GM18873 (cell line): ENCODE results near the gene PDAP1.
"Not testable (repeated sequence)": the region's sequence is repeated elsewhere in the genome, so short reads cannot be mapped to it uniquely, and the experiment has no call there.

Source experiments
- ATAC-seq: cut with Tn5 transposase; IDR thresholded peaks from one replicate; pipeline ENCODE4 v1.9.1; 2021; ENCODE audit warnings: mild to moderate bottlenecking, moderate library complexity, moderate number of reproducible peaks; ENCODE audit not compliant: unreplicated experiment, low FRiP score

The PDAP1 gene

DNA sequence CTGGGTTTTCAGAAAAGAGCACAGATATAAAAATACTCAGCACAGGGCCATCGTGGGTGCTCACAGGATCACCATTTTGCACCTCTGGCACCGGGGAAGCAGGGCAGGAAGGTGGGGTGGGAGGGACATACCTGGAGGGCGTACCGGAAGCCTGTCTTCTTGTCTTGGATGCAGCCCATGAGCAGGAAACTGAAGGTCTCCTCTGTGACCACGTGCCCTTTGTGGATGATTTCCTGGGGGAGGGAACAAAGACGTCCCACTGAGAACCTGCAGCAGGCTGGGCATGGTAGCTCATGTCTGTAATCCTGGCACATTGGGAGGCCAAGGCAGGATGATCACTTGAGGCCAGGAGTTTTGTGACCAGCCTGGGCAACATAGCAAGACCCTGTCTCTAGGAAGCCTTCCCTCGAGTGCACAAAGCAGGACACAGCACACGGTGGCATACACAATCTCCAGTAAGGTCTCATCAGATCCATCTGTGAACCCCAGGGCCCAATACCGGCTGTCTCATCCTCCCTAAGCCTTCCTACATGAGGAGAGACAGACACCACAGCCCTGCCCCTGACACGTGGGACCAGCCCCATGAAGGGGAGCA lies 20.7 kb upstream of the PDAP1 start:
- ATAC-seq = no peak

DNA sequence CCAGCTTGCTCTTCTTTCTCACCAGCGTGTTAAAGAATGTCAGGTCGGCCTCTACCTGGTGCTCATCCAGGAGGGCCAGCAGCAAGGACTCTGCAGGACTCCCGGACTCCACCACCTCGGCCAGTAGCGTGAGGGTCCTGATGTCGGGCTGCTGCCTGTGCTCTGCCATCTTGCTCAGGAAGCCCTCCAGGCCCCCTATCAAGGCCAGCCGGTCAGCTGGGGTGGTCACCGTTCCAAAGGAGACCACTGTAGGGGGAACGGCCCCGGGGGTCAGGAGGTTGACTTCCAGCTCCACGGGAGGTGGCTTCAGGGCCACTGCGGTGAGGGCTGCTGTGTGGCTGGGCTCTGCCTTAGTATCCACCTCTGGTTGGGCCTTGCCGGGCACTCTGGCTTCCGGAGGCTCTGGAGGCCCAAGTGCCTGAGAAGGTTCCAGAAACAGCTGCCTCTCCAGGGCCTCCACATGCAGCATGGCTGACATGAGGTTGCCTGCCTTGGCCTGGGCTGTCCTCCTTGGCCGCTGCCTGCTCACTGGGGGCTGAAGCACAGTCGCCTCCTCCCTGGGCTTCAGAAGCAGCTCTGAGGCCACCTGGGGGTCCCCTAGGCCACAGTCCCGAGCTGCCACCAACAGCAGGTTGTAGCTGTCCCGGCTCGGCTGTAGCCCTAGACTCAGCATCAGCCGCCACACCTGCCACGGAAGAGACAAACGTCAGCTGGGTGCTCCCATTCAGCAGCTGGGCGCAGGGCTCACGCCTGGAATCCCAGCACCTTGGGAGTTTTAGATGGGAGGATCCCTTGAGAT lies 16.7 kb upstream of the PDAP1 start:
- ATAC-seq = no peak

- ATAC-seq = no peak
These were observed 14.2 kb upstream of the PDAP1 start for GRCh38 chr7:99422625-99423024.

GRCh38 chr7:99422186-99422585 lies 13.8 kb upstream of the PDAP1 start:
- no peak for ATAC-seq

GRCh38 chr7:99420986-99421385 lies 12.6 kb upstream of the PDAP1 start:
- no peak for ATAC-seq

DNA sequence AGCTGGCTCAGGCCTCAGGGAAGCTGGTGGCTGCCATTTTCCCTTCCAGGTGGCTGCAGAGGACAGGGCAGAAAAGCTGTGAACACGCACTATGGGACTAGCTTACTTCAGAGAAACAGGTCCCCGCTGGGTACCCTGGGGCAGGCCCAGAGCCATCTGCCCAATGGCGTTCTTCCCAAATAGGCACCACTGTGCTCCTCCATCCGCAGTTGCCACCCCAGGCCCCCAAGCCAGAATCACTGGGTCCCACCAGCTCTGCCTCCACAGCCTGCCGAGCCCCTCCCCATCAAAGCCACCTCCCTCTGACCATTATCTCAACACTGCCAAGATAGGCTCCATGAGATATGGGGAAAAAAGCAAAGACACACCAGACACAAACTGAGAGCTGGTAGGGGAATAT lies 11.8 kb upstream of the PDAP1 start:
- no peak for ATAC-seq

DNA sequence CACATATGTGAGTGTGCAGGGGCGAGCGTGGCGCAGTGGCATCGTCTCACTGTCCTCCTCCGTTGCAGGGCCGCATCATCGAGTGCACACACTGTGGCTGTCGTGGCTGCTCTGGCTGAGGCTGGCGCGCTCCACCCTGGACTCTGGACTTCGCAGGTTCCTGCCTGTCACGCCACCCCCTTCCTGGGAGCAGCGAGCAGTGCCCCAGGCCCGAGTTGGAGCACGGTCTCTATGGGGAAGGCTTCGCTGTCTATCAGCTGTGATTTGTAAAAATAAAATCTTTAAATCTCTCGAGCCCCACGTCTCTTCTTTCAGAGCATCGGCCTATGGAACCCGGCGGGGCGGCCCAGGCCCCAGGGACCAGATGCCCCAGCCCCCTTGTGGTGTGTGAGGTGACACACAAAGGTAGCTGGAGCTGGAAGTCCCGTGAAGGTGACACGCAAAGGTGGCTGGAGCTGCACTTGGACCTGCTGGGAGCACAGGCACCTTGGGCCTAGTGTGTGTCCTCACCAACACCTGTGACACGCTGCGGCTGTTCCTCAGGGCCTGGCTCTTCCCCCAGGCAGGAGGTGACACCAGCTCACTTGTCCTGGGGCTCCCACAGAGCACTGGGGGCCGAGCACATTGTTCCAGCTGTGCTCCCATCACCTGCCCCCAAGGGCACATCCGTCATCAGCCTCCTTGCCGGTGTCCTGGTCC lies 11.1 kb upstream of the PDAP1 start:
- ATAC-seq = no peak

DNA sequence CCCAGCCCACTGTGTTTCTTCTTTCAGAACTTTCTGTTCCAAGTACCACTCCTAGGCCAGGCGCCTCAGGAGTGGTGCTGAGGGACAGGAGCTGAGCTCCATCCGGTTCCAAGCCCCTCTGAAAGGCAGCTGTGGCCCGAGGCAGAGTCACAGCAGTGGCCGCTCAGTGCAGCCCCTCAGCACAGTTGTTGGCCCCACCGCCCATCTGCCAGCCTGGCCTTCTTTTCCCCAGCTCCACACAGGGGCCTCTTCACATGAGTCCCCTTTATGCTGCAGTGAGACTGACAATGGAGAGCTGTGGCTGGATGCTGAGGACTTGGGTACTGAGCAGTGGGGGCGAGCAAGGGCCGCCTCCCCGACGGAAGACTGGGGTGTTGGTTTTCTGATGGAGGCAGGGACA lies 9.9 kb upstream of the PDAP1 start:
- no peak for ATAC-seq

- ATAC-seq = not testable (repeated sequence)
These were observed 7.2 kb upstream of the PDAP1 start for GRCh38 chr7:99415513-99416127.

- ATAC-seq = no peak
These were observed 2.2 kb upstream of the PDAP1 start for GRCh38 chr7:99410635-99411034.

GRCh38 chr7:99409806-99410205 lies 1.4 kb upstream of the PDAP1 start:
- ATAC-seq = no peak

DNA sequence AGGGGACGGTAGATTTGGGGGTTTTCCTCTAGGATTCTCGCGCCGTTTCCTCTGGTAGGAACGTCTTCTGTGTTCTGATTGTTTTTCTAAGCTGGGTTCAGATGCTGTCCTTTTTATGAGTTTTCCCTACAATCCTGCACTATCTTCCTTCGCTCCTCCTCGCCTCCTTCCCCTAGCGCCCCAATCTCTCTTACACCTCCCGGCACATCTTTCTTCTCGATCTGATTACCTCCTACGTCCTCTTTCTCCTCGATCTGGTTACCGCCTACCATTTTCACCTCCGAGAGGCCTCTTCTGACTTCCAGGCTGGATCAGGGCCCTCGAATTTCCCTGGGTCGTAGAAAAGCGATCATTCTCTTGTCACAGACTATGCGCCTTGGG lies 785 bp upstream of the PDAP1 start:
- peak; percentile 3 for ATAC-seq

DNA sequence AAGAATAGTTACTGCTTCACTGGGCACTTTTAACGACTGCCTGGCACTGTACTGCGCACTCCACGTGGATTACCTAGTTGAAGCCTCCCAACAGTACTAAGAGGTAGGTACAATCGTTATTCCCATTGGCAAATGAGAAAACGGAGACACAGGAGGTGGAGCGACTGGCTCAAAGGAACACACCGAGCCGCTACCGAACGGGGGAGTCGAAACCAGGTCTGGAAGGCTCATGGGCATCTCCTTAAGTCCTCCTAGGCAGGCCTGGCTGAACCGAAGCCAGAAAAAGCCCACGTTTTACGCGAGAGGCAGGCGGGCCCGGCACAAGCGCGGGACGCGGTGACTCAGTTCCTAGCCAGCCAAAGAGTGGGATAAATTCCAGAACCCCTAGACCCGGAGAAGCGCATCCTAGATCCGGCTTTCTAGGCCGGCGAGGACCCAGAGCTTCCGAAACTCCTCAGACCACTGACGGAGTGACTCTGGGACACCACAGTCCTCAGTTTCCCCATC lies 472 bp downstream of the PDAP1 start:
- ATAC-seq = no peak

GRCh38 chr7:99406557-99406956 lies 1.8 kb downstream of the PDAP1 start:
- ATAC-seq = no peak

- no peak for ATAC-seq
These were observed 3.4 kb downstream of the PDAP1 start for GRCh38 chr7:99404977-99405320.

GRCh38 chr7:99404235-99404976 lies 4.0 kb downstream of the PDAP1 start:
- ATAC-seq = no peak

- ATAC-seq = no peak
These were observed 4.6 kb downstream of the PDAP1 start for GRCh38 chr7:99403764-99404163.

GRCh38 chr7:99402854-99403253 lies 5.5 kb downstream of the PDAP1 start:
- ATAC-seq = no peak

- ATAC-seq = no peak
These were observed 8.8 kb downstream of the PDAP1 start for GRCh38 chr7:99399597-99399996.

- ATAC-seq = no peak
These were observed 9.4 kb downstream of the PDAP1 start for GRCh38 chr7:99398891-99399445.
